ENCODE measurements around the gene FCRL5.

GRCh38 chr1:157469300-157469699, 83.0 kb downstream of the FCRL5 start:
- TF ChIP-seq CTCF (IDR thresholded peaks at IDR 0.05; ENCODE audit: borderline replicate concordance, extremely low read depth, low read length, poor library complexity, severe bottlenecking) (no peak), EZH2 (IDR thresholded peaks at IDR 0.05; ENCODE audit: borderline replicate concordance, low read depth, low read length, severe bottlenecking) (no peak)

Measured in DND-41 (cell line).